ENCODE results near the gene SNHG17. TPM values are rescaled to one million over a fixed set of nuclear protein-coding genes. Genes with fewer than 3 reads are reported as not detected.

Gene SNHG17
- total RNA-seq, 1 donor from 2014 or later, result 75.2 TPM

DNA sequence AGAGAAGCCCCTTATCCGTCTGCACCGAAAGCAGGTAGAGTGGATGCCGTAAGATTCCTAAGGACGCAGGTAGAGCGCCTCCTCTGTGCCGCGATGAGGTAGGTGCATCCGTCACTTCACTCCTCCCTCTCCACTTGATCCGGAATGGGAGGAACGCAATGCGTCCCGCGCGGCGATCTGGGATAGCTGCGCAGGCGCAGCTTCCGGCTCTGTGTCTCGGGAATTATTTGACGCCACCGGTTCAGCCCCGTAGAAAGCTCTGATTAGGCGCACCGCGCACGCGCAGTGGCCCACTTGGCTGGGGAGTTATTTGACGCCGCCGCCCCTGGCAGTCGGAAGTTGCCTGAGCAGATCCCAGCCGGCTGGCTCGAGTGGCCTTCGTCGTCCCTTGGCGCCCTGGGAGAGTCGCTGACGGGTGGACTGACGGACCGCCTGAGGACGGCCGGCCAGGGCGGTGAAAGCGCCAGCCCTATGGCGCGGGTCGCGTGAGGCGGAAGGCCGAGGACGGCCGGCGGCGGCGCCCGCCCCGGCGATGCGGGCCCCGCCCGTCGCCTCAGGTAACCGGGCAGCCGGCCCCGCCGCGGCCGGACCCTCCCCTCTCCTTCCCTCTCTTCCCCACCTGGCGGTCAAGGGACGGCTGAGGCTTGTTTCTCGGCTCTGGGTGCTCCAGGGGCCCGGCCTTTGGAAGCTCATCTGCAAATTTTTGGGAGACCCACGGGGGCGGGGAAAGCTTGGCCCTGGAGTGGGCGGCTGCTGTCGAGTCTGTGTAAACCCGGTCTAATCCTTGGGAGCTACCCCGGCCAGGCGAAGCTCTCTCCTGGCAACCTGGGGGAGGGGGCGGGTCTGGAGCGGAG is 37.6 kb upstream of the SNHG17 start, which contains the start of gene RALGAPB:
Gene RALGAPB, plus strand, starts transcription at position 331 of the 854 bp plus-strand sequence. CDS start 15,590 bp downstream, outside the sequence.
- Mint-ChIP-seq H3K27me3 (no peaks in the 10 kb centered on the region), H3K9me3 (no peaks in the 10 kb centered on the region), H3K4me1 (peaks cover 44% of the 10 kb centered on the region), H3K27ac (peak within 1 kb of the TSS; percentile 85), H3K36me3 (ENCODE audit: low read depth) (peaks cover 11% of the 10 kb centered on the region), H3K4me3 (peak within 1 kb of the TSS; percentile 91)
- DNase-seq (peak; percentile 95), ATAC-seq (ENCODE audit: low read depth) (peak; percentile 88)
- intact Hi-C loops (cut with micrococcal nuclease), result loop anchor here (1.0 to 5.0 kb wide), 4 partner anchors 26 to 490 kb away; partner anchors contain the start of genes ACTR5, DHX35 and SNHG17
- POLR2A ChIA-PET, result interaction anchor here (0.6 to 2.7 kb wide), 10 partner anchors 8 to 490 kb away, joined by 3 to 45 read pairs (median 4); partner anchors contain the start of genes DHX35, RPRD1B, SNHG17 and TTI1
- CTCF ChIA-PET, result interaction anchor here (1.1 to 3.8 kb wide), 3 partner anchors 26 to 40 kb away, joined by 3 to 33 read pairs (median 17); partner anchors contain the start of gene SNHG17
- TF ChIP-seq, protein P1, sequence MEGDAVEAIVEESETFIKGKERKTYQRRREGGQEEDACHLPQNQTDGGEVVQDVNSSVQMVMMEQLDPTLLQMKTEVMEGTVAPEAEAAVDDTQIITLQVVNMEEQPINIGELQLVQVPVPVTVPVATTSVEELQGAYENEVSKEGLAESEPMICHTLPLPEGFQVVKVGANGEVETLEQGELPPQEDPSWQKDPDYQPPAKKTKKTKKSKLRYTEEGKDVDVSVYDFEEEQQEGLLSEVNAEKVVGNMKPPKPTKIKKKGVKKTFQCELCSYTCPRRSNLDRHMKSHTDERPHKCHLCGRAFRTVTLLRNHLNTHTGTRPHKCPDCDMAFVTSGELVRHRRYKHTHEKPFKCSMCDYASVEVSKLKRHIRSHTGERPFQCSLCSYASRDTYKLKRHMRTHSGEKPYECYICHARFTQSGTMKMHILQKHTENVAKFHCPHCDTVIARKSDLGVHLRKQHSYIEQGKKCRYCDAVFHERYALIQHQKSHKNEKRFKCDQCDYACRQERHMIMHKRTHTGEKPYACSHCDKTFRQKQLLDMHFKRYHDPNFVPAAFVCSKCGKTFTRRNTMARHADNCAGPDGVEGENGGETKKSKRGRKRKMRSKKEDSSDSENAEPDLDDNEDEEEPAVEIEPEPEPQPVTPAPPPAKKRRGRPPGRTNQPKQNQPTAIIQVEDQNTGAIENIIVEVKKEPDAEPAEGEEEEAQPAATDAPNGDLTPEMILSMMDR (IDR thresholded peaks at IDR 0.05), result no peak

DNA sequence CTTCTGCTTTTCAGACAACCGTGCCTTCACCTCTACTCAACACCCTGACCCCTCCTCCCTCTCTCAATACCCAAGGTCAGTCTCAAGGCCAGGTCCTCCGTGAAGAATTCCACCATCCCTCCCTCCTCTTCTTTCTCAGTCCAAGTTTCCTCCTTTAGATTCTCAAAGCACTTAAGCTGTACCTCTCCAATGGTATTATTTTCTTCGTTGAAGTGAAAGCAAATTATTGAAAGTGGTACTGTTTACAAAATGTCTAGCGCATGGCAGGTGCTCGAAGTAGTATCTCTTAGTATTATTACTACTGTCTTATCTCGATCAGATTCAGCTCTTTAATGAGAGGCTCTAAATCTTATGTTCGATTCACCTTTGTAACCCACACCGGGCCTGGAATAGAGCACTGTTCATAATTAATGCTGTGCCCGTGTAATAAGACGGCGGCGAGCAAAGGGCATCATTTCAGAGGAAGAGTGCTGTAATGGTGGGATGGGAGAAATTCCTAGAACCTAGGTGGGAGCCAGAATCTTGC is 36.9 kb upstream of the SNHG17 start:
- ATAC-seq (ENCODE audit: low read depth), result peak; percentile 12
- no peak for DNase-seq
- peaks cover 39% of the 10 kb centered on the region for H3K4me1 Mint-ChIP-seq
- H3K27ac Mint-ChIP-seq, result peak overlapping the region; percentile 85
- intact Hi-C loops (cut with micrococcal nuclease), result loop anchor here (1.0 to 5.0 kb wide), 4 partner anchors 26 to 490 kb away; partner anchors contain the start of genes ACTR5, DHX35 and SNHG17
- H3K36me3 Mint-ChIP-seq (ENCODE audit: low read depth), result peaks cover 11% of the 10 kb centered on the region
- CTCF ChIA-PET, result interaction anchor here (1.7 to 3.8 kb wide), 2 partner anchors 25 to 37 kb away, joined by 17 to 33 read pairs; partner anchors contain the start of gene SNHG17
- H3K9me3 Mint-ChIP-seq, result no peaks in the 10 kb centered on the region
- peak overlapping the region; percentile 91 for H3K4me3 Mint-ChIP-seq
- POLR2A ChIA-PET, result interaction anchor here (0.6 to 2.7 kb wide), 8 partner anchors 7 to 491 kb away, joined by 3 to 45 read pairs (median 5); partner anchors contain the start of genes DHX35, RPRD1B, SNHG17 and TTI1
- TF ChIP-seq, protein P1 (IDR thresholded peaks at IDR 0.05), result no peak
- H3K27me3 Mint-ChIP-seq, result no peaks in the 10 kb centered on the region

DNA sequence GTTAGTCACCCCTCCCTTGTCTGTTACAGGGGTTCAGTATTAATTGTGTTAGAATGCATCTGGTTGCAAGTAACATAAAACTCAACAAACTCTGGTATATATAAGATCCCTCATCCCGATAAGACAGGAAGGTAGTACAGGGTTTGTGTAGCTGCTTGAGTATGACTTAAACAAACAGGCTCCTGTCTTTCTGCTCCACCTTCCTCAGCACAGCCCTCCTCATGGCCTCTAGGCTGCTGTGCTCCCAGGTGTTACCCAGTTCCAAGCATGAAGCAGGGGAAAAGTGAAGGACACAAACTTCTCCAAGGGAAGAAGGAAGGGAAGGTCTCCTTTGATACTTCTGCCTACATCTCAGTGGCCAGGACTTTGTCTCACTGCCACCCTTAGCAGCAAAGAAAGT is 36.1 kb upstream of the SNHG17 start:
- ChIA-PET CTCF (interaction anchor here (3.8 kb wide), 1 partner anchor 24 kb away, joined by 33 read pairs; no protein-coding TSS in a partner anchor), POLR2A (no interaction called here)
- H3K9me3 Mint-ChIP-seq, result no peaks in the 10 kb centered on the region
- ATAC-seq (ENCODE audit: low read depth) (no peak), DNase-seq (no peak)
- H3K27me3 Mint-ChIP-seq, result no peaks in the 10 kb centered on the region
- peaks cover 11% of the 10 kb centered on the region for H3K36me3 Mint-ChIP-seq (ENCODE audit: low read depth)
- intact Hi-C loops (cut with micrococcal nuclease), result loop anchor here (5.0 kb wide), 1 partner anchor 491 kb away; the partner anchor contains the start of gene DHX35
- H3K27ac Mint-ChIP-seq, result no peak overlapping the region
- H3K4me1 Mint-ChIP-seq, result peaks cover 36% of the 10 kb centered on the region
- H3K4me3 Mint-ChIP-seq, result peak overlapping the region; percentile 32
- TF ChIP-seq, protein P1 (IDR thresholded peaks at IDR 0.05), result no peak

DNA sequence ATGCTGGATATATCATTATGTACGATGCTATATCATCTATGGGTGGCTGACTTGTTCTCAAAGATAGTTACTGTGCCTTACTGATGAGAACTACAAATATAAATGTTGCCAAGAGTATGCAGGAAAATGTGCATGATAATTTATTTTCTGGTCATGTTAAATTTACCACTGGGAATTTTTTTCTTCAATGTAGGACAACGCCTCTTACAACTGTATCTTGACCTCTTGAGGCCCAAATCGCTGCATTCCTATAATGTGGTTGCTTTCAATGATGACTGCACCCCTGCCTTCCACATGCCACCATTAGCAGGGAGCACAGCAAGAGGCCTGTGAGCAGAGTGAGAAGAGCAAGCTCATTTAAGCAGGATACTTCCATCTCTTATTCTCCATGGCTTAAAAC is 31.9 kb upstream of the SNHG17 start:
- ATAC-seq (ENCODE audit: low read depth) (no peak), DNase-seq (no peak)
- intact Hi-C loops (cut with micrococcal nuclease), result no loop called here
- POLR2A ChIA-PET, result no interaction called here
- Mint-ChIP-seq H3K9me3 (no peaks in the 10 kb centered on the region), H3K4me1 (peaks cover 4% of the 10 kb centered on the region), H3K27ac (no peak overlapping the region), H3K27me3 (no peaks in the 10 kb centered on the region), H3K4me3 (no peak overlapping the region), H3K36me3 (ENCODE audit: low read depth) (no peaks in the 10 kb centered on the region)
- TF ChIP-seq, protein P1 (IDR thresholded peaks at IDR 0.05), result no peak
- CTCF ChIA-PET, result no interaction called here
